Measurements from ENCODE around the gene DYRK1A.

DNA sequence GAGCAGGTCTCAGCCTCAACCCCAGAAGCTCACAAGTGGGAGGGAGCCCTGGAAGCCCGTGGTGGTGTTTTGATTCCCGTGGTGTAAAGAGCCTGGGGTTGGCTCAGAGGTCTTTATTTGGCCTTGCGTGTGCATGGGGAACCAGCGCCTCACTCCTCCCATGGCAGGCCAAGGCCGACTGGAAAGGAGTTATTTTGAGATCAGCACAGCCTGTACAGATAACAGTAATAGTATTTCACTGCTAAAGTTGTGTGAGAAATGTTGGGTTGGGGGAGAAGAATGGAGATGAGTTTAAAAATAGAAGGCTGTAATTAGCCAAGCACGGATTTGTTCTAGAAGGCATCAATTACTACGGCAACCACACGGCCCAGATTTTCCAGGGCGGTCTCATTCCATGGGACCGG, 186.5 kb downstream of the DYRK1A start:
- TF ChIP-seq, protein P1, sequence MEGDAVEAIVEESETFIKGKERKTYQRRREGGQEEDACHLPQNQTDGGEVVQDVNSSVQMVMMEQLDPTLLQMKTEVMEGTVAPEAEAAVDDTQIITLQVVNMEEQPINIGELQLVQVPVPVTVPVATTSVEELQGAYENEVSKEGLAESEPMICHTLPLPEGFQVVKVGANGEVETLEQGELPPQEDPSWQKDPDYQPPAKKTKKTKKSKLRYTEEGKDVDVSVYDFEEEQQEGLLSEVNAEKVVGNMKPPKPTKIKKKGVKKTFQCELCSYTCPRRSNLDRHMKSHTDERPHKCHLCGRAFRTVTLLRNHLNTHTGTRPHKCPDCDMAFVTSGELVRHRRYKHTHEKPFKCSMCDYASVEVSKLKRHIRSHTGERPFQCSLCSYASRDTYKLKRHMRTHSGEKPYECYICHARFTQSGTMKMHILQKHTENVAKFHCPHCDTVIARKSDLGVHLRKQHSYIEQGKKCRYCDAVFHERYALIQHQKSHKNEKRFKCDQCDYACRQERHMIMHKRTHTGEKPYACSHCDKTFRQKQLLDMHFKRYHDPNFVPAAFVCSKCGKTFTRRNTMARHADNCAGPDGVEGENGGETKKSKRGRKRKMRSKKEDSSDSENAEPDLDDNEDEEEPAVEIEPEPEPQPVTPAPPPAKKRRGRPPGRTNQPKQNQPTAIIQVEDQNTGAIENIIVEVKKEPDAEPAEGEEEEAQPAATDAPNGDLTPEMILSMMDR (conservative IDR thresholded peaks at IDR 0.05; ENCODE audit: low read length): no peak
- TF ChIP-seq EZH2phosphoT487 (IDR thresholded peaks at IDR 0.05; ENCODE audit: borderline replicate concordance): no peak
